PC-9 (cell line): ENCODE results near the gene RBM45.

Experiments used
- CTCF ChIP-seq: fragments of 200-600 bp; sonication (generic); conservative IDR thresholded peaks from 2 replicates; pipeline ENCODE4 v1.6.1; 2017; ENCODE audit warnings: mixed run types, antibody characterized with exemption, mild to moderate bottlenecking, moderate library complexity
- EZH2 ChIP-seq: fragments of 200-600 bp; sonication (generic); IDR thresholded peaks from 2 replicates; pipeline ENCODE4 v1.8.0; 2017; ENCODE audit warnings: antibody characterized with exemption, low read depth

- no peak for TF ChIP-seq CTCF
- no peak for TF ChIP-seq EZH2
Observed at GRCh38 chr2:178068823-178069454, 43.3 kb upstream of the RBM45 start.
